GM20431 (cell line): Measurements from ENCODE around the gene AFM.

Experiments
- in situ Hi-C: fragments of 300-500 bp; cut with MseI, MboI; formaldehyde crosslinking; loops from one replicate; pipeline ENCODE4 v1.15.0; 2020; ENCODE audit warnings: low sequenced_read_pairs; ENCODE audit not compliant: unreplicated experiment

AFM gene

DNA sequence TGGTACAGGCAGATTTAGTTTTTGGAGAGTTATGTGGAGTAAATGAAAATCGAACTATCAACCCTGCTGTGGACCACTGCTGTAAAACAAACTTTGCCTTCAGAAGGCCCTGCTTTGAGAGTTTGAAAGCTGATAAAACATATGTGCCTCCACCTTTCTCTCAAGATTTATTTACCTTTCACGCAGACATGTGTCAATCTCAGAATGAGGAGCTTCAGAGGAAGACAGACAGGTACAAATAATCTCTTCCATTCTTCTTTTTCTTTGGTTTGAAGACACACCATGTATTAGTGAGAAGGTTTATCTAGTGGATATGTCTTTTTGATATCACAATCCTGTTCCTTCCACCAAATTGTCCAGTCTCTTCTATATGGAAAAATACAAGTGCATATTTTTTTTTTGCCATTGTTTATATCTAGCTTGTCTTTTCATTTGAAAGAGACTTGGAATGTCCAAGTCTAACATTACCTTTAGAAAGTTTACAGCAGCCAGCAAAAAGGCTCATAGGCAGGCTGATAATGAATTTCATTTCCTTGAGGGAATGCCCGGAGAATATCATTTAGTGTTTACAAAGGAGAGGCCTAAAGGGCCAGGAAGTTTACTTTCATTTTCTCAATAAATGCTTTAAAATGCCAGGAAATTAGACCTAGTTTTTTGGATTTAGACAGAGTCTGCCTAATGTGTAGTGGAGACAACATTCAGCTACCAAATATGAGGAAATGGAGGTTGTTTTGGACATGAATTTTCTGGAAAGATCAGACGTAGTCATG is 18.6 kb downstream of the AFM start:
- in situ Hi-C loops, result no loop called here

DNA sequence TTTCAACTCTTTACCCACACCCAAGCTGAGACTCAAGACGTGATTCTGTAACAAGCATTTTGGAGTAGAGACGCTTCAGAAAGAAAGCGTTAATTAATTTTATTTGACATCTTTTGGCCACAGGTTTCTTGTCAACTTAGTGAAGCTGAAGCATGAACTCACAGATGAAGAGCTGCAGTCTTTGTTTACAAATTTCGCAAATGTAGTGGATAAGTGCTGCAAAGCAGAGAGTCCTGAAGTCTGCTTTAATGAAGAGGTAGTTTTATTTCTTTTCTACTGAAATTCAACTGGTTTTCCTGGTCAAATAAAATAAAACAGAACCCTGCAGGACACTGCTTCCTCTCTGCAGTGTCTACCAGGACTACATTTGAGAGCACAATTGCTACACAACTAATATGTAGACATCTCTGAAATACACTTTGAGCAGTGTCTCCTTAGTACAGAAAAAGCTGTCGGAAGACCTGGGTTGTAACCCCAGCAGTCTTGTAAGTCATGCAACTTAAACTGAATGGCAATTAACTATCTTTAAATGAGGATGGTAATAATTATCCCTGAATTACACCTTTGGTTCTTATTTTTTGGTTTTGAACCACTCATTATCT is 20.2 kb downstream of the AFM start:
- in situ Hi-C loops, result no loop called here

DNA sequence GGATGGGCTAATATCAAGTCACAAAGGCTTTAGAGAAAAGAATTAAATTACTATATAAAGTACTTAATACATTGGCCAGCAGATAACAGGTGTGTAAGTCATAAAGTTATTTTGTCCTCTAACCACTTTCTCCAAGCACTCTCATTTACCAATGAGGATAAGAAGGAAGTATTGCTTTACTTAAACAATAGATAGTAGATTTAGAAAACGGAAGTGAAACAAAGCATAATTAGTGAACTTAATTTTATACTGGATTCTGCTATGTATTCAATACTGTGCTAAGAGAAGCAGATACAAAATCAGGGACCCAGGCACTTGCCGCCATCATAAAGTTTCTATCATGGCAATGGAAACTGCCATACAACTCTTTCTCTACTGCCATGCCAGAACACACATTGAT is 24.0 kb downstream of the AFM start:
- in situ Hi-C loops, result no loop called here

DNA sequence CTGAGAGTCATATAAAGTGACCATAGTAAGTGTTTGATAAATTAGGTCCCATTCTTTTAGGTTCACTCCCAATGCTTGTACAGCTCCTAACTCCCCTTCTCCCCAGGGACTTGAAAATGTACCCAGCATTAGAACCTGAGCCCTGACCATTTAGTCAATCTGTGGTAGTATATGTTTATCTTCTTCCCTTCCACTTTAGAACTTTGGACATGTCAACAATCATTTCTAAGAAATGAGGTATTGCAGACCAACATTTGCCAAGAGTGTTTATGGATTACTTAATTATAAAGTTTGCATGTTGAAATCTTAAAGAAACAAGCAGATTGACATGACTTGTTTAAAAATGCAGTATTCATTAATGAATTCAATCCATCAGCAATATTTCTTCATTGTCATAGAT is 26.0 kb downstream of the AFM start:
- in situ Hi-C loops, result no loop called here

DNA sequence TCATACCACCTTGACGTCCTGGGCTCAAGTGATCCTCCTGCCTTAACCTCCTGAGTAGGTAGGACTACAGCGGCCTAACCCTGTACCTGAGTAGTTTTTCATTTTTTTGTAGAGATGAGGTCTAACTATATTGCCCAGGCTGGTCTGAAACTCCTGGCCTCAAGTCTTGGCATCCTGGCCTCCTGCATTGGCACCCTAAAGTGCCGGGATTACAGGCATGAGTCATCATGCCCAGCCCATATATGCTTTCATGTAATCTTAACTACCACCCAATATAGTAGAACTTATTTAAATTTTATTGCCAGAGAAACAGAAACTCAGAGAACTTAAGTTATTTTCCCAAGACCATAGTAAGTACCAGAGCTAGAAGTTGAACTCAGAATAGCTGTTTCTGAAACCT is 27.1 kb downstream of the AFM start:
- in situ Hi-C loops, result no loop called here

DNA sequence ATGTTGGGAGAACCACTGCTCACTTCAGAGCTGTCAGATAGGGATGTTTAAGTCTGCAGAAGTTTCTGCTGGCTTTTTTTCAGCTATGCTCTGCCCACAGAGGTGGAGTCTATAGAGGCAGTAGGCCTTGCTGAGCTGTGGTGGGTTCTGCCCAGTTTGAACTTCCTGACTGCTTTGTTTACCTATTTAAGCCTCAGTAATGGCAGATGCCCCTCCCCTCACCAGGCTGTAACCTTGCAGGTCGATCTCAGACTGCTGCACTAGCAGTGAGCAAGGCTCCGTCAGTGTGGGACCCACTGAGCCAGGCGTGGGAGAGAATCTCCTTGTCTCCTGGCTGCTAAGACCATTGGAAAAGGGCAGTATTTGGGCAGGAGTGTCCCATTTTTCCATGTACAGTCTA is 36.8 kb downstream of the AFM start:
- in situ Hi-C loops, result no loop called here

DNA sequence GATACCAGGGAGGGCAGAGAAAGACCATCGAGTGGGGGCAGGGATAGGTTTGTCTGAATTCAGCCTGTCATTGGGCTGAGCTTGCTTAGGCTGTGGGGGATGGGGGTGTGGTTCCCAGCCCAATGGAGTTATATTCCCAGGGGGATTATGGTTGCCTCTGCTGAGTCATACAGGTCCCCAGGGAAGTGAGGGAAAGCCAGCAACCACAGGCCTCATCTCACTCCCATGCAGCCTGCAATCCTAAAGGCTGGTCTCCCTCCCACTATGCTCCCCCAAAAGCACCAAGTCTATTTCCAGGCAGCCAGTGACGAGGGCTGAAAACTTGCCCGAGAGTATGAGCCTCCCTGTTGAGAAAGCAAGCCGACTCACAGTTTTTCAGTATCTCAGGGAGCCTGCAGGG is 39.3 kb downstream of the AFM start:
- in situ Hi-C loops, result no loop called here

DNA sequence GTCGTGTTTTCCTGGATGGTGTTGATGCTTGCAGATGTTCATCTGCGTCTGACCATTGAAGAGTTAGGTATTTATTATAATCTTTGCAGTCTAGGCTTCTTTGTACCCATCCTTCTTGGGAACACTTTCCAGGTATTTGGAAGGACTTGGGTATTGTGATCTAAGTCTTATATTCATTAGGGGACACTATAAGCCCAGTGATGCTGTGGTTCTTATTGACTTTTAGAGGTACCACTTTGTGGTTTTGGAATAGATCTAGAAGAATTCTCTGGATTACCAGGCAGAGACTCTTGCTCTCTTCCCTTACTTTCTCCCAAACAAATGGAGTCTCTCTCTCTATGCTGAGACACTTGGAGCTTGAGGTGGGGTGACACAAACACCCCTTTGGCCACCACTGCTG is 41.6 kb downstream of the AFM start:
- in situ Hi-C loops, result no loop called here

DNA sequence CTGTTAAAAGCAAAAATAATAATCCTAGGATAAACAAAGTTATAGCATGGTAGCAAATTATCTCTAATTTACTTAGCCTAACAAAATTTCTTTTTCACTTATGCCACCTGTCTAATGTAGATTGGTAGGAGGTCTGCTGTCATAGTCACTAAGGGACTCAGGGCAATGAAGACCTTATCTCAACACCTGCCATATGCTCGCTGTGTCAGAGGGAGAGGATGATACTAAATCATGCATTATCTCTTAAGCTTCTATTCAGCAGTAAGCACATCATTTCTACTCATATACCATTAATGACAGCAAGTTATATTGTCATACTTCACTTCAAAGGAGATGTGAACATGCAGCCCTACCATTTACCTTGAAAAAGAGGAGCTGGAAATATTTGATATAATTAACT is 44.1 kb downstream of the AFM start:
- in situ Hi-C loops, result no loop called here

DNA sequence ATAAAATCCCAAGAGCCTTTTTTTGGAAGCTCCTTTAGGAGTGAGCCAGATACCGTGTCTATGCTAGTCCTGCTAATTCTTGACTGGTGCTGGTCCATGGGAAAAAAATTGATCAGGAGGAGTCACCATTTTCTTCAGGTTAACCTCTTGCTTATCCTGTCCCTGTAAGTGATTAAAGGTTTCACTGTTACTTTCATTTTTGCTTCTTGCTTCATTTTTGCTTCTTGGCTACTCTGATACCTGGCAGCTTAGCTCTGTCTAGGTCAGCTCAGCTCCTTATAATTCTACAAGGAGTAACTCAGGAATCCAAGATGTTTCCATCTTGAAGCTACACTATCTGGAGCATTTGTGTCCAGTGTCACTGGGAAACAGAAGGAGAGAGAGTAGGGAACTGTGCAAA is 45.7 kb downstream of the AFM start:
- in situ Hi-C loops, result no loop called here

DNA sequence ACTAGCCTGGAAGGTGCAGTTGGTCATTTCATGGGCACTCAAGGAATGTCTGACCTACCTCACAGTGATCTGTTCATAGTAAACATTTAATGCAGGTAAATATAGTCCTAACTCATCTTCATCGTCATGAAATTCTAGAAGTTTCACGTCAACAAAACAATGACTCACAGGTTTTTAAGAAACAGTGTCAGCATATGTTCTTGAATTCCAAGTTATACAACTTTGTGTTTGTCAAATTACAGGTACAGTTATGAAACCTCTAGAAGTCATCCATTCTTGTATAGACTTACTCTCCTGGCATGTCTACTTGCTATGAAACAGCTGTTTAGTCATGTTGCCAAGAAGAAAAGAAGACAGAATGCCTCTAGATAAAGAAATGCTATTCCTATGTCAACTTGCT is 46.6 kb downstream of the AFM start:
- in situ Hi-C loops, result no loop called here

DNA sequence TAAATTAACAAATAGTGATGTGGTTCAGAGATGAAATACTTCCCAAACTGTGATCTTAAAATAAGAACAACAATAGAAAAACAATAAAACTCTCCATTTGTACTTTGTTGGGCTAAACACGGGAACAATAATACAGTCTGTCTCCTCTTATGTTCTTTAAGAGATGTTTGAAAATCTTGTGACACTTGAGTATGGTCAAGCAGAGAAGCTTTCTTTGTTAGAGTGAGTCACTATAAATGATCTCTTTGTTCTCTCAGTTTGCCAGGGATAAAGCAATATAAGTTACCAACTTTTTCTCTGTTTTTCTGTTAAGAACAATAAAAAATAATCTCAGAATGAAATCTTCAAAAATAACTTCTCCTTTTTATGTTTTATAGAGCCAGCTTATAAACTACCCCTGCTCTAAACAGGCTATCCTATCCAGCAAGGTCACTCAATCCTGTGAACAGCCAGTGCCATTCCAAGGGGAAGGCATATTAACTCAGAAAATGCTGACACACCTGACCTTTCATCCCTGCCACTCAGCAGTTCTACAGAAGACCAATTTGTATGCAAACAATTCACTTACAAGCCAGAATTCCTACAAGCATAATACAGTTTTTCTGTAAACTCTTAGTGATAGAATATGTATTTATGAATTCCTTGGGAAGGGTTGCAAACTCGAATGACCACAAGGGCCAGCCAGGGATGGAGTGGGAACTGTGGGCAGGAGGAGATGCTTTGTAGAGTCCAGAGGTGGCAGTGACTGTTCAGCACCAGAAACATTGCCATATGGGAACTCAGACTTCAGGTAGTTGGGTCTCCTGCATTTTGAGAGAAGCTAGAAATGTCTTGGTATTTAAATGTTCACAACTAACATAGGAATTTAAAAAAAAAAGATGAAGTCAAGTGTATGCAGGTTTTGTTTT is 52.2 kb downstream of the AFM start:
- in situ Hi-C loops, result no loop called here

DNA sequence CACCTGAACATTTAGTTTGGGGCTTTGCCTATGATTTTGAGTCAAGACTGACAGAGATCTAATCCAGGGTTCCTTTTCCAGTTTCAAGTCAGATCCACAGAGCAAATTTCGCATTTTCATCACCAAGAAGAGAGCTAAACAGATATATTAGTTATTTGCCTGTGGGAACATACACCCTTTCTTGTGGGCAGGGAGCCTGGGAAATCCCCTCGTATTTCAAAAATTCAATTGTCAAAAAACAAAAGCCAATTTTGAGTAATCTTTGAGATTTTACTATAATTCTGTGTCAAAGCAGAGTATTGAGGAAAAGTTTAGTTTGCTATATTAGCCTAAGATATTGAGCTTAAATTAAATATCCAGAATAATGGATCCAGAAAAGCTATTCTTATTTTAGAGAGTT is 56.6 kb downstream of the AFM start:
- in situ Hi-C loops, result no loop called here

DNA sequence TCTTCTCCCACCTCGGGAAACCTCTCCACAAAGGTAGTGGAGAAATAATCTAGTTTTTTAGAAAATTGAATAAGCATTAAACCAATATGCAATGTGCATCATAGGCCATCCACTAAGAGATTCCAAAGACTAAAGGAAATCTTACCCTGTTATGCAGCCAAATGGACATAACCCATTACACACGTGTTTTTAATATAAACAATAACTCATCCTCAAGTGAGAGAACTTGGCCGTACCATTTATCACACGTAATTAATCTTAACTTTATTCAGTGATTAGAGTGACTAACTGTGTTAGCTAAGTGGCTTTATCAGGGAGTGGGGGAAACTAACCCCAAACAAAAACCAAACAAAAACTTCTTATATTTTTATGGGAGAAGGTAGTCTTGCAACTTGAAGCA is 57.8 kb downstream of the AFM start:
- in situ Hi-C loops, result no loop called here

DNA sequence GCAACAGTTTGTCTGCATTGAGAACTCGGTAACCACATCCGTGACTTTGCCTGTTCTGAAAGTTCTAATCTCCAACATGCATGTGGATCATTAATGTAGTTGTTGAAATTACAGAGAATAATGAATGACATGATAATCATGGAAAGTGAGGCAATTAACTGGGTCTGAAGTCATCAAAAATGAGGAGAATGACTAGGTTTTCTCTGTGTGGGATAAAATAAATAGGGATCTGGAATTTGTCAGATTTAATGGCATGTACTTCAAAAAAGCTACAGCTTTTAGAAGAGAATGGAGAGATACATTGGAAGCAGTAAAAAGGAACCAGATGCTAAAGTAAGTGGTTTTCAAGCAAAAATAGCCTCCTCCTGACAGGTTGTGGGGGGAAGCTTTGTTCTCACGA is 59.3 kb downstream of the AFM start:
- in situ Hi-C loops, result no loop called here

DNA sequence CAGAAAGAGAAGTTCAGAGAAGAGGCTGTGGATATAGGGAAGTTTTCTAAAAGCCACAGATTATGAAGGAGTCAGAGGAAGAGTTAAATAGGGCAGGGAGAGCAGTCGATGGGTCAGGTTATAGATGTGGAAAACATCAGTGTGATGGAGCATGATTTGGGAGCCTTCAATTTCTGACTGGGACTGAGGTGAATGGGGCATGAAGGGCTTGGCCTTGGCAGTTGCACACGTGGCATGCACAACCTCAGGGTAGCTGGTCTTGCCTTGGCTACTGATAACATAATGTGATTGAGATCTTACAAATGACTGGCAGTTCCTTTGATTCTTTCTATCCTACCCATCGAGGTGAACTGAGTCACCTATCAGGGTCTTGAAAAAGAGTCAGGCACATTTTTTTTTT is 59.7 kb downstream of the AFM start:
- in situ Hi-C loops, result no loop called here

DNA sequence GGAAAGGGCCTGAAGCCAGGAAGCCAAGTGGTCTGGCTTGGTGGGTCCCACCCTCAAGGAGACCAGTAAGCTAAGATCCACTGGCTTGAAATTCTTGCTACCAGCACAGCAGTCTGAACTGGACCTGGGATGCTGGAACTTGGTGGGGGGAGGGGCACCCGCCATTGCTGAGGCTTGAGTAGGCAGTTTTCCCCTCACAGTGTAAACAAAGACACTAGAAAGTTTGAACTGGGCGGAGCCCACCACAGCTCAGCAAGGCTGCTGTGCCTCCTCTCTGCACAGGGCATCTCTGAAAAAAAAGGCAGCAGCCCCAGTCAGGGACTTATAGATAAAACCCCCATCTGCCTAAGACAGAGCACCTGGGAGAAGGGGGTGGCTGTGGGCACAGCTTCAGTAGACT is 63.1 kb downstream of the AFM start:
- in situ Hi-C loops, result no loop called here

DNA sequence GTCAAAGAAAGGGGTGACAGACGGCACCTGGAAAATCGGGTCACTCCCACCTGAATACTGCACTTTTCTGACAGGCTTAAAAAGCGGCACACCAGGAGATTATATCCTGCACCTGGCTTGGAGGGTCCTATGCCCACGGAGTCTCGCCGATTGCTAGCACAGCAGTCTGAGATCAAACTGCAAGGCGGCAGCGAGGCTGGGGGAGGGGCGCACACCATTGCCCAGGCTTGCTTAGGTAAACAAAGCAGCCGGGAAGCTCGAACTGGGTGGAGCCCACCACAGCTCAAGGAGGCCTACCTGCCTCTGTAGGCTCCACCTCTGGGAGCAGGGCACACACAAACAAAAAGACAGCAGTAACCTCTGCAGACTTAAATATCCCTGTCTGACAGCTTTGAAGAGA is 69.3 kb downstream of the AFM start:
- in situ Hi-C loops, result loop anchor here (25.0 kb wide), 1 partner anchor 111 kb away; no protein-coding TSS in a partner anchor
